ENCODE data around the gene SLC25A15.

The SLC25A15 gene

GRCh38 chr13:40792284-40793051 lies 3.1 kb downstream of the SLC25A15 start:
- FAIRE-seq (no peak), DNase-seq (ENCODE audit: insufficient read length, low spot score) (no peak)
- no peak for TF ChIP-seq CTCF (IDR thresholded peaks at IDR 0.05; ENCODE audit: insufficient read depth, missing control alignments)

GRCh38 chr13:40793339-40793738 lies 3.9 kb downstream of the SLC25A15 start:
- DNase-seq (ENCODE audit: insufficient read length, low spot score) (no peak), FAIRE-seq (no peak)
- no peak for TF ChIP-seq CTCF (IDR thresholded peaks at IDR 0.05; ENCODE audit: insufficient read depth, missing control alignments)

GRCh38 chr13:40794414-40795368 lies 5.3 kb downstream of the SLC25A15 start:
- no peak for TF ChIP-seq CTCF (IDR thresholded peaks at IDR 0.05; ENCODE audit: insufficient read depth, missing control alignments)
- DNase-seq (ENCODE audit: insufficient read length, low spot score) (no peak), FAIRE-seq (no peak)

GRCh38 chr13:40796649-40797048 lies 7.2 kb downstream of the SLC25A15 start:
- no peak for DNase-seq (ENCODE audit: insufficient read length, low spot score)
- TF ChIP-seq CTCF (IDR thresholded peaks at IDR 0.05; ENCODE audit: insufficient read depth, missing control alignments) = no peak
- no peak for FAIRE-seq

- DNase-seq (ENCODE audit: insufficient read length, low spot score) (no peak), FAIRE-seq (no peak)
- TF ChIP-seq CTCF (IDR thresholded peaks at IDR 0.05; ENCODE audit: insufficient read depth, missing control alignments) = no peak
These were observed 9.0 kb downstream of the SLC25A15 start for GRCh38 chr13:40798380-40798779.

- no peak for FAIRE-seq
- no peak for DNase-seq (ENCODE audit: insufficient read length, low spot score)
- TF ChIP-seq CTCF (IDR thresholded peaks at IDR 0.05; ENCODE audit: insufficient read depth, missing control alignments) = no peak
These were observed 10.1 kb downstream of the SLC25A15 start for GRCh38 chr13:40799508-40799907.

All from D721Med (cell line).